ENCODE data around the gene VENTX. TPM values are rescaled to one million over a fixed set of nuclear protein-coding genes. Genes with fewer than 3 reads are reported as not detected.

VENTX gene
- polyA plus RNA-seq, result not detected in 2 replicates

GRCh38 chr10:133237588-133238465, at the start of gene VENTX:
Gene VENTX, plus strand, starts transcription at chr10:133237855. Its CDS starts 60 bp downstream, at chr10:133237915.

GRCh38 chr10:133230044-133230361, 7.7 kb upstream of the VENTX start, which contains the start of gene UTF1:
Gene UTF1, plus strand, starts transcription at chr10:133230217. Its CDS starts 72 bp downstream, at chr10:133230289.

GRCh38 chr10:133276435-133277201, 39.0 kb downstream of the VENTX start, which contains the start of gene ADAM8:
Gene ADAM8, minus strand, starts transcription at chr10:133276868. Its CDS starts 51 bp downstream, at chr10:133276817.

Other genes starting within 250 kb of the VENTX start
- 5.6 TPM in 1 of 2 replicates, not detected in the other for gene ADGRA1, start 149.9 kb upstream of the VENTX start, polyA plus RNA-seq
- 0.19 and 0.52 TPM in 2 replicates for gene KNDC1, start 77.6 kb upstream of the VENTX start, polyA plus RNA-seq
- gene UTF1, start 7.6 kb upstream of the VENTX start, polyA plus RNA-seq, result not detected in 2 replicates
- 0.11 TPM in 1 of 2 replicates, not detected in the other for gene ADAM8, start 39.0 kb downstream of the VENTX start, polyA plus RNA-seq
- gene TUBGCP2, start 71.0 kb downstream of the VENTX start, polyA plus RNA-seq, result 31.8 and 40.5 TPM in 2 replicates
- gene ZNF511, start 71.1 kb downstream of the VENTX start, polyA plus RNA-seq, result 9.9 and 13.8 TPM in 2 replicates
- gene CALY, start 99.0 kb downstream of the VENTX start, polyA plus RNA-seq, result 5.7 and 13.9 TPM in 2 replicates
- not detected in 2 replicates for gene PRAP1, start 109.5 kb downstream of the VENTX start, polyA plus RNA-seq
- gene FUOM, start 120.2 kb downstream of the VENTX start, polyA plus RNA-seq, result 2.3 TPM in 1 of 2 replicates, not detected in the other
- gene ECHS1, start 135.5 kb downstream of the VENTX start, polyA plus RNA-seq, result 107 and 126 TPM in 2 replicates
- 0.81 and 5.3 TPM in 2 replicates for gene PAOX, start 141.4 kb downstream of the VENTX start, polyA plus RNA-seq
- 8.0 and 17.7 TPM in 2 replicates for gene MTG1, start 156.3 kb downstream of the VENTX start, polyA plus RNA-seq
- 0.51 and 0.73 TPM in 2 replicates for gene SPRN, start 186.8 kb downstream of the VENTX start, polyA plus RNA-seq
- 0.67 and 0.71 TPM in 2 replicates for gene SCART1, start 216.1 kb downstream of the VENTX start, polyA plus RNA-seq